ENCODE measurements around the gene SLC30A1.

- TF ChIP-seq TCF7L2 (IDR thresholded peaks at IDR 0.05; ENCODE audit: low read depth, low read length), result no peak
- TF ChIP-seq MXI1 (IDR thresholded peaks at IDR 0.05; ENCODE audit: borderline replicate concordance, low read depth, low read length), result no peak
- TF ChIP-seq NFE2 (CRISPR knock-in tag; IDR thresholded peaks at IDR 0.05), result no peak
- no peak for TF ChIP-seq ZNF772 (CRISPR knock-in tag; IDR thresholded peaks at IDR 0.05)
- no peak for TF ChIP-seq BCLAF1 (IDR thresholded peaks at IDR 0.05)
- no peak for TF ChIP-seq SIN3A (IDR thresholded peaks at IDR 0.05; ENCODE audit: borderline replicate concordance, low read depth, low read length)
- no peak for TF ChIP-seq TCF12 (IDR thresholded peaks at IDR 0.05)
- TF ChIP-seq TCF12 (CRISPR knock-in tag; IDR thresholded peaks at IDR 0.05), result no peak
- TF ChIP-seq ZNF792 (CRISPR knock-in tag; IDR thresholded peaks at IDR 0.05), result no peak
- no peak for TF ChIP-seq HNRNPH1 (optimal IDR thresholded peaks at IDR 0.05; ENCODE audit: low read depth, low read length)
- no peak for TF ChIP-seq CBX5 (CRISPR knock-in tag; IDR thresholded peaks at IDR 0.05; ENCODE audit: borderline replicate concordance)
- TF ChIP-seq CTCF (CRISPR knock-in tag; IDR thresholded peaks at IDR 0.05), result no peak
These were observed 52.0 kb downstream of the SLC30A1 start for GRCh38 chr1:211527006-211527405.

All from HepG2 (cell line).